RCC 7860 (cell line): ENCODE data around the gene RAD17.
"Not testable (repeated sequence)": the region's sequence is repeated elsewhere in the genome, so short reads cannot be mapped to it uniquely, and the experiment has no call there.

ENCODE experiments used
- DNase-seq: peaks from one replicate; pipeline ENCODE4 v3.0.0-alpha.2; 2015; ENCODE audit warnings: low spot score
- FAIRE-seq: peaks from 2 replicates; lab custom pipeline; 2012; peaks lifted over from hg19 to GRCh38; lab: Jason Lieb, UNC

Gene RAD17

GRCh38 chr5:69455428-69455988 is 85.9 kb downstream of the RAD17 start:
- not testable (repeated sequence) for DNase-seq, FAIRE-seq

GRCh38 chr5:69462170-69462569 is 92.6 kb downstream of the RAD17 start:
- FAIRE-seq: no peak
- no peak for DNase-seq
